Stimulated activated CD8-positive, alpha-beta memory T cell treated with anti-CD3 and anti-CD28 coated beads, Interleukin-7, amount 100 ng/mL, for 48 hours (primary cell): Measurements from ENCODE around the gene ZG16B.

Experiments
- DNase-seq, 2 donors: peaks; one replicate each; pipeline ENCODE4 v3.0.0-alpha.2; 2020; ENCODE audit warnings: low read depth in 1 of 2; ENCODE audit errors: extremely low read depth in 1 of 2

Gene ZG16B

GRCh38 chr16:2822496-2822895 is 7.6 kb upstream of the ZG16B start:
- no peak for DNase-seq

GRCh38 chr16:2824626-2825025 is 5.5 kb upstream of the ZG16B start:
- no peak for DNase-seq

- DNase-seq = no peak
Measured at GRCh38 chr16:2825049-2825742, 4.9 kb upstream of the ZG16B start.

- no peak for DNase-seq
Measured at GRCh38 chr16:2825906-2826305, 4.2 kb upstream of the ZG16B start.

- no peak for DNase-seq
Measured at GRCh38 chr16:2826591-2827373, 3.3 kb upstream of the ZG16B start.

GRCh38 chr16:2827374-2827791 is 2.7 kb upstream of the ZG16B start:
- DNase-seq = no peak

GRCh38 chr16:2827831-2828520 is 2.1 kb upstream of the ZG16B start:
- DNase-seq = no peak

- no peak for DNase-seq
Measured at GRCh38 chr16:2828521-2828840, 1.6 kb upstream of the ZG16B start.

- no peak for DNase-seq
Measured at GRCh38 chr16:2828876-2829430, 1.1 kb upstream of the ZG16B start.

- no peak for DNase-seq
Measured at GRCh38 chr16:2830355-2830695, 222 bp downstream of the ZG16B start.

- DNase-seq = no peak
Measured at GRCh38 chr16:2831203-2831602, 1.1 kb downstream of the ZG16B start.

GRCh38 chr16:2833776-2834175 is 3.7 kb downstream of the ZG16B start:
- no peak for DNase-seq

GRCh38 chr16:2834968-2835367 is 4.9 kb downstream of the ZG16B start:
- DNase-seq = no peak

GRCh38 chr16:2835638-2836493 is 5.8 kb downstream of the ZG16B start:
- DNase-seq = no peak

- DNase-seq = no peak
Measured at GRCh38 chr16:2836646-2837508, 6.8 kb downstream of the ZG16B start.

- peak in 1 of 2 donors; percentile 42 for DNase-seq
Measured at GRCh38 chr16:2838928-2839327, 8.8 kb downstream of the ZG16B start.

GRCh38 chr16:2839650-2840450 is 9.7 kb downstream of the ZG16B start:
- no peak for DNase-seq

- no peak for DNase-seq
Measured at GRCh38 chr16:2840914-2841313, 10.8 kb downstream of the ZG16B start.
